ENCODE measurements around the gene PLXNB2. TPM values are rescaled to one million over a fixed set of nuclear protein-coding genes. Genes with fewer than 3 reads are reported as not detected.
"Not testable (repeated sequence)": the region's sequence is repeated elsewhere in the genome, so short reads cannot be mapped to it uniquely, and the experiment has no call there.

The PLXNB2 gene
- polyA plus RNA-seq, 1 of the 3 experiments (the other 2 are of a cell fraction): 108 TPM

DNA sequence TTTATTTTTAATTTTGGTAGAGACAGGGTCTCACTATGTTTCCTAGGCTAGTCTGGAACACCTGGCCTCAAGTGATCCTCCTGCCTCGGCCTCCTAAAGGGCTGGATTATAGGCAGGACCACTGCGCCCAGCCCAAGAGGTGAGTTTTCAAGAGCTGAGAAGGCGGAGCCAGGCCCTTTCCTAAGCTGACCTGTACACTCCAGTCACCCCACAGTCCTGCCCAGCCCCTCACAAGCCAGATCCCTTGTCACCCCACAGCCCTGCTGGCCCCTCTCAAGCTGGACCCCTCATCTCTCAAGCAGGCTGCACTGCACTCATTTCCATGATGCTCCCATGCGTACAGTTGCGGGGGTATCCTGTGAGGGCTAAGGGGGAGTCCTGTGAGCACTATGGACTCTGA lies 16.5 kb upstream of the PLXNB2 start (continued):
- TF ChIP-seq TEAD4 (IDR thresholded peaks at IDR 0.05; ENCODE audit: borderline replicate concordance, insufficient read depth) (no peak), NFIC (IDR thresholded peaks at IDR 0.05; ENCODE audit: borderline replicate concordance) (no peak), MXI1 (IDR thresholded peaks at IDR 0.05; ENCODE audit: low read depth, low read length) (no peak), CHD2 (IDR thresholded peaks at IDR 0.05; ENCODE audit: low read length, partially characterized antibody) (no peak), RCOR1 (IDR thresholded peaks at IDR 0.05; ENCODE audit: low read length) (no peak), RXRA (IDR thresholded peaks at IDR 0.05; ENCODE audit: borderline replicate concordance, low read depth) (no peak)
- TF ChIP-seq, protein P1, sequence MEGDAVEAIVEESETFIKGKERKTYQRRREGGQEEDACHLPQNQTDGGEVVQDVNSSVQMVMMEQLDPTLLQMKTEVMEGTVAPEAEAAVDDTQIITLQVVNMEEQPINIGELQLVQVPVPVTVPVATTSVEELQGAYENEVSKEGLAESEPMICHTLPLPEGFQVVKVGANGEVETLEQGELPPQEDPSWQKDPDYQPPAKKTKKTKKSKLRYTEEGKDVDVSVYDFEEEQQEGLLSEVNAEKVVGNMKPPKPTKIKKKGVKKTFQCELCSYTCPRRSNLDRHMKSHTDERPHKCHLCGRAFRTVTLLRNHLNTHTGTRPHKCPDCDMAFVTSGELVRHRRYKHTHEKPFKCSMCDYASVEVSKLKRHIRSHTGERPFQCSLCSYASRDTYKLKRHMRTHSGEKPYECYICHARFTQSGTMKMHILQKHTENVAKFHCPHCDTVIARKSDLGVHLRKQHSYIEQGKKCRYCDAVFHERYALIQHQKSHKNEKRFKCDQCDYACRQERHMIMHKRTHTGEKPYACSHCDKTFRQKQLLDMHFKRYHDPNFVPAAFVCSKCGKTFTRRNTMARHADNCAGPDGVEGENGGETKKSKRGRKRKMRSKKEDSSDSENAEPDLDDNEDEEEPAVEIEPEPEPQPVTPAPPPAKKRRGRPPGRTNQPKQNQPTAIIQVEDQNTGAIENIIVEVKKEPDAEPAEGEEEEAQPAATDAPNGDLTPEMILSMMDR (IDR thresholded peaks at IDR 0.05): no peak

DNA sequence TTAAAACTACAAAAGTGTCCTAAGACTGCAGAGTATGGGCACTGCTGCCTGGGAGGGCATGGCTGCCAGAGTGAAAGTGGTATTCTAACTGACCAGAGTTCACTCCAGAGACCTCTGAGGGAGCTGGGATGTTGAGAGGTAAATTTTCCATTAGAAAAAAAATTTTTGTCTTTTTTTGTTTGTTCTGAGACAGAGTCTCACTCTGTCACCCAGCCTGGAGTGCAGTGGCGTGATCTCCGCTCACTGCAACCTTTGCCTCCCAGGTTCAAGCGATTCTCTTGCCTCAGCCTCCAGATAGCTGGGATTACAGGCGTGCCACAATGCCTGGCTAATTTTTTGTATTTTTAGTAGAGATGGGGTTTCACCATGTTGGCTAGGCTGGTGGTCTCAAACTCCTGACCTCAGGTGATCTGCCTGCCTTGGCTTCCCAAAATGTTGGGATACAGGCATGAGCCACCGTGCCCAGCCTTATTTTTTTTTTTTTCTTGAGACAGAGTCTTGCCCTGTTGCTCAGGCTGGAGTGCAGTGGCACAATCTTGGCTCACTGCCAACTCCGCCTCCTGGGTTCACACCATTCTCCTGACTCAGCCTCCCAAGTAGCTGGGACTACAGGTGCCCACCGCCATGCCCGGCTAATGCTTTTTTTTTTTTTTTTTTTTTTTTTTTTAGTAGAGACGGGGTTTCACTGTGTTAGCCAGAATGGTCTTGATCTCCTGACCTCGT lies 15.1 kb upstream of the PLXNB2 start:
- H3F3A ChIP-seq (replicated peaks; ENCODE audit: insufficient read depth); H3K9me3 ChIP-seq; H3K36me3 ChIP-seq (replicated peaks in 1 of 2; ENCODE audit: control insufficient read depth in 1 of 2, insufficient read depth in 2 of 2, low read length in 1 of 2); H3K4me3 ChIP-seq (ENCODE audit: low read depth in 2 of 2, low read length in 1 of 2); H4K20me1 ChIP-seq (ENCODE audit: insufficient read depth); DNase-seq; H3K9me2 ChIP-seq; H3K27me3 ChIP-seq (ENCODE audit: insufficient read depth); H3K9ac ChIP-seq; H3K27ac ChIP-seq (ENCODE audit: low read depth in 2 of 2, low read length in 1 of 2); POLR2A ChIA-PET; H3K4me2 ChIP-seq; H3K79me2 ChIP-seq (ENCODE audit: insufficient read depth); H2AFZ ChIP-seq (ENCODE audit: low read depth): not testable (repeated sequence)
- peak; percentile 43; the same call in 1 of the 2 replicates for TF ChIP-seq NFIC (IDR thresholded peaks at IDR 0.05; ENCODE audit: borderline replicate concordance)
- WGBS (ENCODE audit: low lambda C conversion rate): 90% methylated on average over 8 of the region's 10 CpGs
- CTCF ChIA-PET: interaction anchor here (1.0 to 8.0 kb wide), 3 partner anchors 19 to 49 kb away, joined by 5 to 101 read pairs (median 60); no protein-coding TSS in a partner anchor
- H3K4me1 ChIP-seq (ENCODE audit: control insufficient read depth in 1 of 2, insufficient read depth in 2 of 2, low read depth in 1 of 2, low read length in 1 of 2): peaks cover 6 to 10% of the 10 kb centered on the region in 2 experiments; a peak in 2 of 4 replicates

DNA sequence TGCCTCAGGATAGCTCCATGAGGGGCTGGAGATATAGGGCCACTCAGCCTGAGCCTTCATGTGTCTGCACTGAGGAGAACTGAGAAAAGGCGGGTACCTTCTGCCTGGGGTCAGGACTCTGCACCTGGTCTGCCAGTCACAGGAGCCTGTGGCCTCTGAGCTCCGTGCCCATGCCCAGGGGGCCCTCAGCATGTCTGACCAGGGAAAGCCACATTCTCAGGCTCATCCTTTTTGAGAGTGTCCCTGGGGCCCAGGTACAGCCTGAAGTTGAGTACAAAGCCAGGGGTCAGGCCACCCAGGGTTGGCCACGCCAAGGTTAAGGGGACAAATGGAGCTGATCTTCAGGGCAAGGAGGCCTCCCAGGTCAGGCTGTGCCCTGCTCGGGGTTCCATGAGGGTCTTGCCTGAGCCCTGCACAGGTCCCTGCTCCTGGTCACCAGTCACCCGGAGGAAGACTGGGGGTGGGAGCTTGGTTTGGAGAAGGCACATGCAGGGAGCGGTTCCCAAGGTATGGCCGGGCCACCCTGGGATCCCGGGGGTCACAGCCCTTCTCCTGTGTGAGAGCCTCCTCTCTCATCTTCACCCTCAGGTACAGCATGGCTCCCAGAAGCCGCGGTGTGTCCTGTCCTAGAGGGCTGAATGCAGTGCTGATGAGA lies 13.4 kb upstream of the PLXNB2 start:
- H2AFZ ChIP-seq (ENCODE audit: low read depth): no peak overlapping the region

More for the DNA sequence above, 13.4 kb upstream of the PLXNB2 start:
- WGBS (ENCODE audit: low lambda C conversion rate): 85% methylated on average over 6 of the region's 10 CpGs
- no peak overlapping the region for H3K4me2 ChIP-seq
- no peaks in the 10 kb centered on the region for H3K9me2 ChIP-seq
- TF ChIP-seq FOXM1 (IDR thresholded peaks at IDR 0.05; ENCODE audit: low read depth) (no peak), POLR2AphosphoS5 (IDR thresholded peaks at IDR 0.05; ENCODE audit: low read depth, low read length) (no peak), GABPA (IDR thresholded peaks at IDR 0.05; ENCODE audit: low read depth) (no peak), SMC3 (IDR thresholded peaks at IDR 0.05; ENCODE audit: low read depth, low read length) (no peak), GATA2 (CRISPR knock-in tag; IDR thresholded peaks at IDR 0.05) (no peak), CHD2 (IDR thresholded peaks at IDR 0.05; ENCODE audit: low read length, partially characterized antibody) (no peak), TAF1 (IDR thresholded peaks at IDR 0.05; ENCODE audit: borderline replicate concordance, low read depth, low read length) (no peak)
- H3F3A ChIP-seq (replicated peaks; ENCODE audit: insufficient read depth): no peaks in the 10 kb centered on the region
- no peaks in the 10 kb centered on the region for H3K36me3 ChIP-seq (replicated peaks in 1 of 2; ENCODE audit: control insufficient read depth in 1 of 2, insufficient read depth in 2 of 2, low read length in 1 of 2)
- no peak overlapping the region for H3K4me3 ChIP-seq (ENCODE audit: low read depth in 2 of 2, low read length in 1 of 2)
- H3K79me2 ChIP-seq (ENCODE audit: insufficient read depth): 0 out of 2 replicates have a peak, but pooled peaks cover 3% of the 10 kb centered on the region
- H4K20me1 ChIP-seq (ENCODE audit: insufficient read depth): no peaks in the 10 kb centered on the region
- peaks cover 2% of the 10 kb centered on the region in 2 experiments; a peak in 2 of 4 replicates for H3K4me1 ChIP-seq (ENCODE audit: control insufficient read depth in 1 of 2, insufficient read depth in 2 of 2, low read depth in 1 of 2, low read length in 1 of 2)
- no peaks in the 10 kb centered on the region for H3K9me3 ChIP-seq
- H3K27me3 ChIP-seq (ENCODE audit: insufficient read depth): no peaks in the 10 kb centered on the region
- CTCF ChIA-PET: interaction anchor here (0.7 to 2.0 kb wide), 4 partner anchors 19 to 48 kb away, joined by 3 to 11 read pairs (median 4); no protein-coding TSS in a partner anchor
- POLR2A ChIA-PET: interaction anchor here (1.0 to 1.5 kb wide), 2 partner anchors 15 to 19 kb away, joined by 3 read pairs; no protein-coding TSS in a partner anchor
- H3K9ac ChIP-seq: no peak overlapping the region
- no peak overlapping the region for H3K27ac ChIP-seq (ENCODE audit: low read depth in 2 of 2, low read length in 1 of 2)
- DNase-seq: peak; percentile 14

Data from SK-N-SH (cell line).